SKM-1 treated with dmso at 0.1 percent for 144 hours (cell line): ENCODE measurements around the gene PIEZO2.
"Not testable (repeated sequence)": the region's sequence is repeated elsewhere in the genome, so short reads cannot be mapped to it uniquely, and the experiment has no call there.

ENCODE experiments used
- DNase-seq: peaks from one replicate; lab custom pipeline; 2025; ENCODE audit not compliant: unreplicated experiment; lab: John Stamatoyannopoulos, UW

PIEZO2 gene

DNA sequence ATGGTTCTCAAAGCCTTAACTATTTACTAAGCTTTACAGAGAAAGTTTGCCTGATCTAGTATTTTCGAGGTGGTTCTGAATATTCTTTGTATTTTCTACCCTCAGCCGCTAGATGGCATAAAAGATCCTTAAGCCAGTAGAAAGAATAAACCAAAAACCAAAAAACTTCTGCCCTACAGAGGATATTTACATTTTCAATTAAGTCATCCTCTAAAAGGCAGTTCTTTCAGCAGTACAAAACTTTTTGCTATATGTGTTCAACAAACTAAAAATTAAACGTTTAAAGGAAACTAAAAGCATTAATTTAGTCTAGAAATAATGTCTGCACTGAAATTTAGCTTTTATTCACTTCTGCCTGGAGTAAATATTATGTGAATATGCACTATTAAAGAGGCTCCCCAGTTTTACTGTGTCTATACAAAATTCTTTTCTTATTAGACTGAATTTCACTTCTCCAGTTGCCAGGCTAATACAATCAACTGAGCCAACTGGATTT is 297.5 kb downstream of the PIEZO2 start:
- DNase-seq, result peak; percentile 53

DNA sequence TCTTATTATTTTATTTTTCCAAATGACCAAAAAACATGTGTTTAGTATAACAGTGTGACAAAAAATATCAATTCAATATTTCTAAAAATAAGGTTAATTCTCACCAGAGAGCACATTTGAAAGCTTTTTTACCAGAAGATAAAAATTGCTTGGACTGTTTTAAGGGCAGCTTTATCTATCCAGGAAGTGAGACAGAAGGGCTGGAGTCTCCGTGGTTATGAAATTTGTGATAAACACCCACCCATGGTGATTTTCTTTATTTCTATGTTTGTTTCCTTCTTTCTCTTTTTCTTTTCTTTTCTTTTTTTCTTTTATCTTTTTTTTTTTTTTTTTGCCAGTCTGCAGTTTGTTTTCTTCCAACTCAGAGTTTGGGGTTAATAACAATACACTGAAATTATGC is 298.5 kb downstream of the PIEZO2 start:
- DNase-seq, result no peak

GRCh38 chr18:10850216-10850615 is 299.2 kb downstream of the PIEZO2 start:
- DNase-seq, result no peak

DNA sequence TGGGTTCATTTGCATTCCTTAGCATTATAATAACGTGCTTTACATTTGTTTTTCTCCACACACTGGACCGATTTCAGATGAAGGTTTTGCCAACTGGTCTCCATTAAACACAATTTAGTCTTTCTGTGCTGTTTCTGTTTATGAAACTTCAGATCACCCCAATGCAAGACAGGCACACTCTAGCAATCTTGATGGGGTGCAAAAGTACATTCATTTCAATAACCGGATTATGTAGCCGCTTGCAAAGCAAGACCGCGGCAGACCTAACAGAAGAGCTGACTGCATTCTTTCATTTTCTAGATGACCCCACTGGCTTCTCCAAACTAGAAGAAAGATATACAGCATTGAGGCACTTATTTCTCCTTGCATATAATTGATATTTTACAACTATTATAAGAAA is 301.5 kb downstream of the PIEZO2 start:
- no peak for DNase-seq

GRCh38 chr18:10847408-10847790 is 302.0 kb downstream of the PIEZO2 start:
- no peak for DNase-seq

GRCh38 chr18:10846657-10847407 is 302.5 kb downstream of the PIEZO2 start:
- no peak for DNase-seq

GRCh38 chr18:10846035-10846434 is 303.3 kb downstream of the PIEZO2 start:
- DNase-seq, result not testable (repeated sequence)

GRCh38 chr18:10843565-10843964 is 305.8 kb downstream of the PIEZO2 start:
- DNase-seq, result no peak

- DNase-seq, result no peak
Measured at GRCh38 chr18:10842861-10843260, 306.5 kb downstream of the PIEZO2 start.

GRCh38 chr18:10842371-10842770 is 307.0 kb downstream of the PIEZO2 start:
- DNase-seq, result no peak

- DNase-seq, result no peak
Measured at GRCh38 chr18:10841203-10841602, 308.2 kb downstream of the PIEZO2 start.

- no peak for DNase-seq
Measured at GRCh38 chr18:10840743-10841142, 308.6 kb downstream of the PIEZO2 start.

DNA sequence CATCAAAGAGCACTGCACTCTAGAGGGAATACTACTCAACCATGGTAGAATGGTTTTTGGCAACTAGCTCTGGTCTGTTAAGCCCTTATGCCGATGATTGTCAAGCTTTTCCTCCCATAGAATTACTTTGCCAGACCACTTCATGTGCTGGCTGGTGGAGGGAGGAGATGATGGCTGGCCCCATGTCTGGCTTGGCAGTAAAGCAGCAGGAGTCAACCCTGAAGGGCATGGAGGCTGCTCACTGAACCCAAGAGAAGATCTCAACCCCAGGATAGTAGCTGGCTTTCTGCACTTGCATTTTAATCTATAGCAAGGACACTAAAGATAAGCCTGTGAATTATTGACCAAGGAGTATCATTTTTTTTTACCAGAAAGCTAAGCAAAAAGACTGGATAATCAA is 309.9 kb downstream of the PIEZO2 start:
- DNase-seq, result no peak

DNA sequence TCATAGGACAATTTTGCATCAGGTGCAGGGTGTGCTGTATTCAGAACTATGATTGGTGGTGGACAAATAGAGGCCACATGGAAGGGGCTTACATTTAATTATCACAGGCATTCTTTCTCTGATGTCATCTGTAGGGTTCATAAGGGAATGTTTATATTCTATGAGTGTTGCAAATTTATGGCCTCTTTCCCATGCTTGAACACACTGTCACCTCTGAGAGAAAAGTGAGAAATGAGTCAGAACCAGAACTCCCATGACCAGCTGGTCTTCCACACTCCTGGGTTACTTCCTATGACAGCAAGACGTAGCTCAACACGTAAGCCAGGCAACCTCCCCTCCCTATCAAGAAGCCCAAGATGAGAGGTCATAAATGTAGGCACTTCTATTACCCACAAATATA is 310.8 kb downstream of the PIEZO2 start:
- DNase-seq, result no peak

- no peak for DNase-seq
Measured at GRCh38 chr18:10834128-10834815, 315.1 kb downstream of the PIEZO2 start.

- DNase-seq, result no peak
Measured at GRCh38 chr18:10833656-10834055, 315.7 kb downstream of the PIEZO2 start.

DNA sequence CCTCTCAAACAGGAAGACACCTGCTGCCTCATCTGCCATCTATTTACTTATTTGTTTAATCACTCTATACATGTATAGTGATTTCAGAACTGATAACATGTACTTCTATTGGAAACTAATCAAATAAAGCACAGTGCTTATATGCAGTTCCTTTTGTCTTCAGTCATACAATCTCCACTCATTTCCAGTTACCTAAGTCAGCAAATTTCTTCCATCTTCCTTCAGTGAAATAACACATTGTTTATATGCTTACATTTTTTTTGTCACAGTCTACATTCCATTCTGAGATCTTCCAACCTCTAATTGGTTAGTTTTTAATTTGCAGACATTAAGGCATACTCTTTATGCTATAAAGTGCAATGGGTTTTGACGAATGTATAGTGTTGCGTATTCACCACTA is 323.0 kb downstream of the PIEZO2 start:
- DNase-seq, result no peak

DNA sequence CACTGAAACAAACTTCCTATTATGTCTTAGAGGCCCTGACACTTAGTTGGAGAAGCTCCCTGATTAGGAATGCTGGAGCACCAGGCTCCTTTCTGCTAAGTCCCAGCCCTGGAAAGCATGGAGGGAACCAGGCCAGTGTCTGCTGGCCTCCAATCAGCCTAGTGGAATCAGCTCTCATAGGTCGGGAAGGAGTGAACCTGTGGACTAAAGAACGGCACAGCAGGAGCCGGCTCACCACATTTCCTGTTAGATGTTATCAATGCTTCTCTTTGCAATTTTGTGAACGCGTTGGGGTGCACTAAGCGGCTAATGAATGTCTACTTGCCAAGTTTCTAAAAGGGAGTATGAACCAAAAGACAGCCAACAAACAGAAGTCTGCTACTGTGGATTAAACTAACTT is 326.9 kb downstream of the PIEZO2 start:
- DNase-seq, result no peak

DNA sequence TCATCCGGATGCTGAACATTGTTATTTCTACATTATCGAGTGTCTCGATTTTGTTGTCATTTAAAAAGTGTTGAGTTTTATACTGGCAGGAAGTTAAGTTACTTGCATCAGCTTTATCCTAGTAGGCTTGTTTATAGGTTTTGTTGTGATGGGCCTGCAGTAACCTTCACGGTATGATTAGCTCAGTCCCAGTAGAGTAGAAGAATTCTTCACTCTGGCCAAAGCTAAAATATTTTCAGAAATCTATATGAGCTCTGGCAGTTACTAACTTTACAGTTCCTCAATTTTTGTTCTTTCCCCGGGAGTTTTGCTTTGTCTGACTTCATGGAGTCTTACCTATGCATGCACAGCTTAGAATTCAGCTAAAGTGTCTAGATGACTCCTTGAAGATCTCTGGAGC is 328.7 kb downstream of the PIEZO2 start:
- DNase-seq, result no peak

DNA sequence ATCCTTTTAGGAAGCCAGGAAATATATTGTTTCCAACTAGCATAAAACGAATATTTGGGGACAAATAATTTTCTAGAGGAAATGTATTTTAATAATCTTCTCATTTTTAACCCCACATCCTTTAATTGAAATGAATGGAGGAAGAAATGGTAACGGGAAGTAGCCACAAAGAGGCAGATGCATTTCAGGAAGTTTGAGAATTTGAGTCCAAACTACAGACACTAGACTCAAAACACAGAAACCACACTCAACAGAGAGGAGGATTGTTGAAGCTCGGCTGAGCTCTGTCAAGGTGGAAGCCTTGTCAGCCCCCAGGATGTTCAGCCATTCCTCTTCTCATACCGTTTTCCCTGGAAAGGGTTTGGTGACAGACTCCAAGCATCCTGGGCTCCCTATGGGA is 335.0 kb downstream of the PIEZO2 start:
- no peak for DNase-seq

DNA sequence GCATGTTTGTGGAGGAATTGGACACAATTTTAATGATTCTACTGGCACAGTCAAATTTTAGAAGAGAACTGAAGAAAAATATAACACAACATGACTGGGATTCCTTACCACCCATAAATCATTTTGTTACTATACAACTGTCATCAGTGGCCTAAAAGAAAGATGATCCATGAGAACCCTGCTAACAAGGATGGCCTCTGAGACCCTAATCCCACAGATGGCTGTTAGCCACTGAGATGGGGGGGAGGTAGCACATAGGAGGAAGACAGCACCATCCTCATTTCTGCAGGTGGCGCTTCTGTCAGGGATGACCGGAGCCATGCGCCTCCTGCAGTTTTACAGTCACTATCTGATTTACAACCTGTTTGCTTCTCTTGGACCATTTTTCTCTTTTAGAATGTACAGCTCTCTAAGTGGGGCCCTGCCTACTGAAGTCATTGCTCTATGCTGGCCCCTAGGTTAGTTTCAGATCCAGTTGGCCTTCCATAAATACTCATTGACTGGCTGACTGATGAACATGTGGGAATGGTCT is 343.7 kb downstream of the PIEZO2 start:
- no peak for DNase-seq

DNA sequence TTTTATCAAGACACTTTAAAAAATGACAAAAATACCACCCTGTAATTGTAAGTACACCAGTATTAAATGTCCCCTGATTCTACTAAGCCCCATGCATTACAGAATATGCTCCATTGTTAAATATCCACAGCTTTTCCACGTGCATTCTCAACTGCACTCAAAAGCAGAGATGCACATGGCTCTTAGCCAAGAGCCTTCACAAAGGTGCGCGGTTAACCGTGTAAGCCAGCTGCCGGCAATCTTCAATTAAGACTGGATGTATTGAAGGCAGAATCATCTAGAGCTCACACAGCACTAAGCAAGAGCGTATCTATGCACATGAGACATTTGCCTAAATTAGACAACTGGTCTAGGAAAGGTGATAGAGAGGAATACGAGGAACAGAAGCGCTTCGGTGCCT is 345.2 kb downstream of the PIEZO2 start:
- no peak for DNase-seq
